Measurements from ENCODE around the gene MEAK7. TPM values are rescaled to one million over a fixed set of nuclear protein-coding genes. Genes with fewer than 3 reads are reported as not detected.
A peak's percentile ranks its signal among the peaks of the same experiment; 100 is the strongest.

The MEAK7 gene
- total RNA-seq, 1 experiment from 2014 or later, result 21.5 TPM

DNA sequence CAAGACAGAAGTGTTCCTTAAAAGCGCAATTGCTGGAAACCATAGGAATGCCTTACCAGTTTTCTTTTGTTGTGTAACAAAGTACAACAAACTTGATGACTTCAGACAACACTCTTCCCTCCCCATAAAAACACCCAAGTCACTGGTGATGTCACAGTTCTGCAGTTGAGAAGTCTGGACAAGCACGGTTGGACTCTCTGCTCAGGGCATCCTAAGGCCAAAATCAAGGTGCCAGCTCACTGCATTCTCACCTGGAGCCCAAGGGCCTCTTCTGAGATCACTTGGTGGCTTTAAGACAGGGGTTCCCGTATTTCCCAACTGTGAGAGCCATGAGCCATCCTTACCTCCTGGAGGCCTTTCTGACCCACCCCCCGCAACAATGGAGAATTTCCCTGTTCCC lies 45.6 kb upstream of the MEAK7 start:
- WGBS (ENCODE audit: extremely low coverage, insufficient read length, low lambda C conversion rate), result no CpG with 5 or more reads among the region's 4 CpGs
- TF ChIP-seq, protein P1, sequence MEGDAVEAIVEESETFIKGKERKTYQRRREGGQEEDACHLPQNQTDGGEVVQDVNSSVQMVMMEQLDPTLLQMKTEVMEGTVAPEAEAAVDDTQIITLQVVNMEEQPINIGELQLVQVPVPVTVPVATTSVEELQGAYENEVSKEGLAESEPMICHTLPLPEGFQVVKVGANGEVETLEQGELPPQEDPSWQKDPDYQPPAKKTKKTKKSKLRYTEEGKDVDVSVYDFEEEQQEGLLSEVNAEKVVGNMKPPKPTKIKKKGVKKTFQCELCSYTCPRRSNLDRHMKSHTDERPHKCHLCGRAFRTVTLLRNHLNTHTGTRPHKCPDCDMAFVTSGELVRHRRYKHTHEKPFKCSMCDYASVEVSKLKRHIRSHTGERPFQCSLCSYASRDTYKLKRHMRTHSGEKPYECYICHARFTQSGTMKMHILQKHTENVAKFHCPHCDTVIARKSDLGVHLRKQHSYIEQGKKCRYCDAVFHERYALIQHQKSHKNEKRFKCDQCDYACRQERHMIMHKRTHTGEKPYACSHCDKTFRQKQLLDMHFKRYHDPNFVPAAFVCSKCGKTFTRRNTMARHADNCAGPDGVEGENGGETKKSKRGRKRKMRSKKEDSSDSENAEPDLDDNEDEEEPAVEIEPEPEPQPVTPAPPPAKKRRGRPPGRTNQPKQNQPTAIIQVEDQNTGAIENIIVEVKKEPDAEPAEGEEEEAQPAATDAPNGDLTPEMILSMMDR (conservative IDR thresholded peaks at IDR 0.05), result no peak
- H3K14ac ChIP-seq (ENCODE audit: insufficient read depth, low read length), result no peak overlapping the region; the same call in 1 of the 2 replicates
- H2AK5ac ChIP-seq (ENCODE audit: insufficient read length, low read length), result no peak overlapping the region
- H3K9ac ChIP-seq (ENCODE audit: extremely low read depth, insufficient read length, low read length), result no peak overlapping the region
- H3K4me1 Mint-ChIP-seq, result peaks cover 19 to 40% of the 10 kb centered on the region in 2 experiments
- no peak overlapping the region for H3K56ac ChIP-seq (ENCODE audit: insufficient read length, low read depth, low read length)
- no peaks in the 10 kb centered on the region for H3K79me2 ChIP-seq (ENCODE audit: insufficient read depth, low read length)
- H3K9me3 ChIP-seq (ENCODE audit: control insufficient read depth, low read depth, low read length), result no peaks in the 10 kb centered on the region
- H4K91ac ChIP-seq (ENCODE audit: insufficient read length, low read depth, low read length), result no peak overlapping the region
- no peaks in the 10 kb centered on the region for H3K36me3 Mint-ChIP-seq (ENCODE audit: insufficient read depth in 1 of 3, low read depth in 3 of 3)
- no peaks in the 10 kb centered on the region; the same call in 1 of the 2 replicates for H3K4me1 ChIP-seq (ENCODE audit: insufficient read depth, low read length)
- H3K23me2 ChIP-seq (ENCODE audit: insufficient read length, low read depth, low read length, poor library complexity, severe bottlenecking), result no peaks in the 10 kb centered on the region
- no peak overlapping the region for H3K23ac ChIP-seq (ENCODE audit: insufficient read length, low read depth, low read length)
- H3T11ph ChIP-seq (ENCODE audit: low read length), result no peak overlapping the region
- no peak overlapping the region for H4K8ac ChIP-seq (replicated peaks; ENCODE audit: insufficient read length, low read depth, low read length)
- H4K5ac ChIP-seq (ENCODE audit: insufficient read length, low read depth, low read length), result no peak overlapping the region
- 0 out of 7 replicates have a peak overlapping the region, but pooled peaks of 1 of the 3 experiments have one; percentile 37 for H3K27ac Mint-ChIP-seq
- no peaks in the 10 kb centered on the region; the same call in 1 of the 2 replicates for H3K27me3 Mint-ChIP-seq (ENCODE audit: low read depth)
- no peaks in the 10 kb centered on the region for H3K9me3 Mint-ChIP-seq
- H3K4me2 ChIP-seq (ENCODE audit: insufficient read depth, insufficient read length, low read length), result no peak overlapping the region
- H3K27ac ChIP-seq (ENCODE audit: insufficient read length, low read depth, low read length), result no peak overlapping the region
- no peak overlapping the region for H2AFZ ChIP-seq (ENCODE audit: low read length)
- H2BK20ac ChIP-seq (ENCODE audit: low read depth, low read length, poor library complexity, severe bottlenecking), result no peak overlapping the region
- H2BK15ac ChIP-seq (ENCODE audit: low read depth, low read length), result peak overlapping the region; percentile 82; the same call in 1 of the 2 replicates
- H3K4me3 Mint-ChIP-seq, result no peak overlapping the region
- DNase-seq, result no peak
- H4K20me1 ChIP-seq (ENCODE audit: control insufficient read depth, insufficient read depth, insufficient read length), result no peaks in the 10 kb centered on the region
- no peak overlapping the region for H2BK5ac ChIP-seq (ENCODE audit: insufficient read length, low read length)
- H3K27me3 ChIP-seq (ENCODE audit: insufficient read depth, low read length), result no peaks in the 10 kb centered on the region
- H3K18ac ChIP-seq (ENCODE audit: insufficient read length, low read depth, low read length), result no peak overlapping the region
- no peak overlapping the region for H2BK12ac ChIP-seq (ENCODE audit: insufficient read length, low read depth, low read length)
- no peak overlapping the region for H3K4ac ChIP-seq (ENCODE audit: low read depth, low read length)
- H3K79me1 ChIP-seq (ENCODE audit: insufficient read depth, low read depth, low read length, poor library complexity, severe bottlenecking), result no peaks in the 10 kb centered on the region
- no peak overlapping the region for H2BK120ac ChIP-seq (ENCODE audit: low read depth, low read length, poor library complexity, severe bottlenecking)
